K562 (cell line): ENCODE data around the gene CADM2. TPM values are rescaled to one million over a fixed set of nuclear protein-coding genes. Genes with fewer than 3 reads are reported as not detected.

Experiments used
- ATAC-seq: fragments of 200-7000 bp; cut with Tn5 transposase; 3 replicates; pipeline ENCODE4 v1.9.1; 2020; ENCODE audit warnings: moderate library complexity
- BruUV-seq: library from RNA; stranded (reverse); fragments of 400-500 nt; replicated peaks from 2 replicates; lab custom pipeline; 2021; lab: Mats Ljungman, UMichigan
- CTCF ChIA-PET: fragments of 300-600 bp; formaldehyde crosslinking; extraction: SDS; loops from one replicate; lab custom pipeline; 2021; ENCODE audit warnings: low intra/inter-chr PET ratio; lab: Yijun Ruan, JAX
- POLR2A ChIA-PET: fragments of 300-600, 350-650 bp; sonication (Branson Sonifier 250); formaldehyde crosslinking; extraction: SDS; loops from one replicate; lab custom pipeline; 2021; ENCODE audit warnings: antibody characterized with exemption, inconsistent platforms; lab: Yijun Ruan, JAX
- DNase-seq, 4 experiments: peaks; one replicate each; pipeline versions ENCODE4 v3.0.0 to v3.0.0-alpha.2; 2011 to 2018; ENCODE audit warnings: low spot score in 3 of 4, mixed read lengths in 3 of 4; ENCODE audit errors: extremely low read depth in 1 of 4
- FAIRE-seq: peaks from 2 replicates; lab custom pipeline; 2011; peaks lifted over from hg19 to GRCh38; lab: Jason Lieb, UNC
- H2AFZ ChIP-seq: 2 replicates; pipeline ENCODE4 v1.6.0; 2011; ENCODE audit warnings: low read depth, low read length, control low read depth, inconsistent platforms
- H3K27ac ChIP-seq: fragments of 200-600 bp; 3 replicates; pipeline ENCODE4 v1.8.0; 2011; ENCODE audit warnings: low read depth, mild to moderate bottlenecking, control low read depth, inconsistent platforms, low read length, moderate library complexity, mixed read lengths; ENCODE audit errors: extremely low read depth
- H3K27me3 ChIP-seq, 2 experiments: fragments of 300-600 bp in 1 of 2; 2 replicates in 1 of 2; 3 replicates in 1 of 2; pipeline versions ENCODE4 v1.6.0 to v1.8.0; 2011; ENCODE audit warnings: inconsistent platforms in 2 of 2, low read length in 2 of 2, mild to moderate bottlenecking in 1 of 2, mixed read lengths in 1 of 2, moderate library complexity in 1 of 2; ENCODE audit not compliant: control insufficient read depth in 2 of 2, insufficient read depth in 2 of 2
- H3K36me3 ChIP-seq: fragments of 300-600 bp; 3 replicates; pipeline ENCODE4 v1.8.0; 2011; ENCODE audit warnings: mild to moderate bottlenecking, low read length, inconsistent platforms; ENCODE audit not compliant: control insufficient read depth, insufficient read depth
- H3K4me1 ChIP-seq, 2 experiments: fragments of 200-600 bp in 1 of 2; replicated peaks in 1 of 2; 2 replicates in 1 of 2; 3 replicates in 1 of 2; pipeline versions ENCODE4 v1.5.1 to v1.8.0; 2011; ENCODE audit warnings: inconsistent platforms in 2 of 2, low read length in 2 of 2, mild to moderate bottlenecking in 1 of 2, mixed read lengths in 1 of 2, moderate library complexity in 1 of 2; ENCODE audit not compliant: control insufficient read depth in 2 of 2, insufficient read depth in 2 of 2
- H3K4me2 ChIP-seq: 2 replicates; pipeline ENCODE4 v1.6.1; 2011; ENCODE audit warnings: low read length, control low read depth, inconsistent platforms, mixed read lengths; ENCODE audit not compliant: insufficient read depth
- H3K4me3 ChIP-seq: fragments of 200-600 bp; sonication (generic), shearing (Covaris generic); 2 replicates; pipeline ENCODE4 v1.5.1; 2016; ENCODE audit warnings: control low read depth, inconsistent platforms
- H3K79me2 ChIP-seq: fragments of 200-600 bp; 3 replicates; pipeline ENCODE4 v1.8.0; 2011; ENCODE audit warnings: low read length, inconsistent platforms; ENCODE audit not compliant: control insufficient read depth, insufficient read depth
- H3K9ac ChIP-seq, 2 experiments: 2 replicates each; pipeline versions ENCODE4 v1.6.0 to v1.6.1; 2011; ENCODE audit warnings: low read depth in 2 of 2, low read length in 2 of 2, control low read depth in 1 of 2, inconsistent platforms in 1 of 2, mild to moderate bottlenecking in 1 of 2, mixed read lengths in 1 of 2; ENCODE audit not compliant: insufficient read depth in 1 of 2
- H3K9me1 ChIP-seq: one replicate; pipeline ENCODE4 v1.6.0; 2011; ENCODE audit warnings: inconsistent platforms, mild to moderate bottlenecking, low read length, moderate library complexity; ENCODE audit not compliant: control insufficient read depth, insufficient read depth
- H3K9me3 ChIP-seq: replicated peaks from 2 replicates; pipeline ENCODE4 v1.5.1; 2011; ENCODE audit warnings: low read depth, low read length, inconsistent platforms; ENCODE audit not compliant: control insufficient read depth, insufficient read depth
- H4K20me1 ChIP-seq: replicated peaks from 2 replicates; pipeline ENCODE4 v1.6.1; 2011; ENCODE audit warnings: low read length, inconsistent platforms, mixed read lengths; ENCODE audit not compliant: control insufficient read depth, insufficient read depth
- ARID1B ChIP-seq: fragments of 450-650 bp; IDR thresholded peaks from 2 replicates; pipeline ENCODE4 v1.6.1; 2016; ENCODE audit warnings: antibody characterized with exemption, mild to moderate bottlenecking, inconsistent platforms
- BACH1 ChIP-seq: fragments of 200-800 bp; sonication (Bioruptor generic); IDR thresholded peaks from 2 replicates; pipeline ENCODE4 v1.6.1; 2016; ENCODE audit warnings: missing genetic modification characterization, missing compliant biosample characterization
- FOXJ2 ChIP-seq: fragments of 200-800 bp; sonication (Bioruptor generic); IDR thresholded peaks from 2 replicates; pipeline ENCODE4 v1.6.1; 2016; ENCODE audit warnings: missing genetic modification characterization, missing compliant biosample characterization
- HDAC1 ChIP-seq, 2 experiments: fragments of 450-650 bp; IDR thresholded peaks; 2 replicates each; pipeline ENCODE4 v1.6.1; 2016 to 2017; ENCODE audit warnings: inconsistent platforms in 1 of 2, mild to moderate bottlenecking in 1 of 2, moderate library complexity in 1 of 2
- HDGF ChIP-seq: fragments of 450-650 bp; IDR thresholded peaks from 2 replicates; pipeline ENCODE4 v1.6.1; 2016
- MAFK ChIP-seq: IDR thresholded peaks from 2 replicates; pipeline ENCODE4 v1.6.1; 2011; ENCODE audit warnings: low read length, improper control_type of control experiment
- MLLT1 ChIP-seq, 2 experiments: fragments of 450-650 bp; IDR thresholded peaks; 2 replicates each; pipeline ENCODE4 v1.6.1; 2016
- RBBP5 ChIP-seq: fragments of 200-600 bp; sonication (generic); IDR thresholded peaks from 2 replicates; pipeline ENCODE4 v1.6.1; 2012; ENCODE audit warnings: borderline replicate concordance, mild to moderate bottlenecking, low read length, control low read depth, inconsistent platforms; ENCODE audit not compliant: insufficient read depth, poor library complexity, severe bottlenecking
- SIX5 ChIP-seq, 2 experiments: IDR thresholded peaks; 2 replicates each; pipeline ENCODE4 v1.6.1; 2011; ENCODE audit warnings: low read length in 2 of 2, borderline replicate concordance in 1 of 2, low read depth in 1 of 2, mild to moderate bottlenecking in 1 of 2, moderate library complexity in 1 of 2; ENCODE audit not compliant: insufficient read depth in 1 of 2
- SMARCA4 ChIP-seq: fragments of 450-650 bp; IDR thresholded peaks from 2 replicates; pipeline ENCODE4 v1.6.1; 2016
- TCF3 ChIP-seq: sonication (generic); formaldehyde crosslinking; IDR thresholded peaks from 2 replicates; pipeline ENCODE4 v1.4.0; 2020; ENCODE audit warnings: mild to moderate bottlenecking, missing genetic modification reagents
- THAP12 ChIP-seq: fragments of 250-450 bp; sonication (Bioruptor Pico); IDR thresholded peaks from 2 replicates; pipeline ENCODE4 v1.9.0; 2021; ENCODE audit warnings: mild to moderate bottlenecking, inconsistent platforms
- ZFP30 ChIP-seq: fragments of 250-450 bp; sonication (Bioruptor Pico); IDR thresholded peaks from 2 replicates; pipeline ENCODE4 v1.8.0; 2022; ENCODE audit warnings: moderate library complexity, mild to moderate bottlenecking, inconsistent platforms, borderline replicate concordance
- ZNF384 ChIP-seq: IDR thresholded peaks from 2 replicates; pipeline ENCODE4 v1.6.1; 2012; ENCODE audit warnings: low read depth, low read length, improper control_type of control experiment
- ZNF511 ChIP-seq: sonication (generic); formaldehyde crosslinking; IDR thresholded peaks from 2 replicates; pipeline ENCODE4 v1.8.0; 2022; ENCODE audit warnings: mild to moderate bottlenecking, missing genetic modification reagents
- WGBS: fragments of 100-300 bp; shearing (Covaris generic); methylation state at CpG from one replicate; pipeline ENCODE4 v1.1.6; 2016; ENCODE audit warnings: low coverage, mixed read lengths; ENCODE audit not compliant: insufficient coverage; ENCODE audit errors: missing lambda C conversion rate; 5-methylcytosine and 5-hydroxymethylcytosine counted together
- in situ Hi-C: fragments of 300-500 bp; cut with MboI; formaldehyde crosslinking; loops from 4 replicates; pipeline ENCODE4 v1.15.0; 2018; ENCODE audit warnings: inconsistent platforms, mixed read lengths
- intact Hi-C: fragments of 100-400 bp; cut with micrococcal nuclease; formaldehyde crosslinking; loops from 2 replicates; pipeline ENCODE4 v1.14.2; 2022
- polyA plus RNA-seq, 8 experiments: library from polyadenylated mRNA; depleted of rRNA in 4 of 8; stranded (reverse) in 5 of 8; unstranded in 3 of 8; fragments of >200 nt; fragmentation: Nextera tagmentation in 2 of 8; fragmentation: Illumina TruSeq in 1 of 8; extraction: Ambion mirVana in 2 of 8; extraction: Trizol in 1 of 8; gene quantifications; 2 replicates each; pipeline versions ENCODE4 v1.2.1 to v1.2.3, GENCODE V29; 2011 to 2014; ENCODE audit warnings: inconsistent platforms in 1 of 8, missing spikeins in 1 of 8
- total RNA-seq, 7 experiments: library from RNA; depleted of rRNA in 6 of 7; stranded (reverse); fragments of >200 nt in 6 of 7; fragmentation: Illumina TruSeq in 2 of 7; extraction: Trizol in 2 of 7; gene quantifications; 2 replicates each; pipeline versions ENCODE4 v1.2.1 to v1.2.3, GENCODE V29; 2011 to 2021; ENCODE audit warnings: low replicate concordance in 1 of 7

Gene CADM2
- total and polyA plus RNA-seq, 9 of the 15 experiments (the other 6 are each of a cell fraction or from before 2014, with no cell fraction given), result 0.11 to 3.2 (median 0.95) TPM

- TF ChIP-seq HDAC1 (IDR thresholded peaks at IDR 0.05) (0 out of 4 replicates have a peak, but pooled peaks of 1 of the 2 experiments have one; percentile 24), ARID1B (peak; percentile 39; the same call in 1 of the 2 replicates), SMARCA4 (peak; percentile 58; the same call in 1 of the 2 replicates), BACH1 (tag) (peak; percentile 81), ZNF384 (peak; percentile 91), MLLT1 (IDR thresholded peaks at IDR 0.05) (peak in 1 of 2 experiments; percentile 41; a peak in 1 of 4 replicates), MAFK (peak; percentile 59; the same call in 1 of the 2 replicates)
- TF ChIP-seq, all 486 proteins: peak for 27; not testable (repeated sequence) for 459
Observed at GRCh38 chr3:85507052-85507451, 548.3 kb downstream of the CADM2 start (continued).

GRCh38 chr3:85508659-85509058 is 549.9 kb downstream of the CADM2 start:
- H3K36me3 ChIP-seq, result no peaks in the 10 kb centered on the region
- H3K79me2 ChIP-seq, result peaks cover 23% of the 10 kb centered on the region
- H2AFZ ChIP-seq, result peak overlapping the region; percentile 54; the same call in 1 of the 2 replicates
- in situ Hi-C loops (no loop called here), intact Hi-C loops (no loop called here)
- H3K27ac ChIP-seq, result peak overlapping the region; percentile 61; the same call in 1 of the 3 replicates
- H3K4me1 ChIP-seq, result peaks cover 0 to 4% of the 10 kb centered on the region in 2 experiments; a peak in 2 of 5 replicates
- H3K9me1 ChIP-seq, result no peaks in the 10 kb centered on the region
- BruUV-seq, result no TSS peak
- DNase-seq (no peak), FAIRE-seq (no peak), ATAC-seq (no peak)
- peak overlapping the region; percentile 34; the same call in 1 of the 2 replicates for H3K4me2 ChIP-seq
- no peaks in the 10 kb centered on the region for H4K20me1 ChIP-seq
- POLR2A ChIA-PET, result no interaction called here
- H3K9me3 ChIP-seq, result no peaks in the 10 kb centered on the region
- H3K9ac ChIP-seq, result 0 out of 4 replicates have a peak overlapping the region, but pooled peaks of 1 of the 2 experiments have one; percentile 10
- CTCF ChIA-PET, result no interaction called here
- H3K4me3 ChIP-seq, result no peak overlapping the region
- no peaks in the 10 kb centered on the region for H3K27me3 ChIP-seq
- WGBS, result 29% methylated on average over 2 of the region's 2 CpGs
- TF ChIP-seq THAP12 (no peak), RBBP5 (no peak), HDGF (no peak), ZNF511 (no peak), SIX5 (IDR thresholded peaks at IDR 0.05; ENCODE audit: borderline replicate concordance in 1 of 2, insufficient read depth in 1 of 2, low read depth in 1 of 2, low read length in 2 of 2) (no peak), HDAC1 (IDR thresholded peaks at IDR 0.05) (no peak), ZFP30 (CRISPR knock-in tag) (no peak), TCF3 (no peak), FOXJ2 (tag) (0 out of 2 replicates have a peak, but pooled peaks have one; percentile 17)
